Neuronal stem cell (in vitro differentiated cells): ENCODE data around the gene ARRDC4.
A peak's percentile ranks its signal among the peaks of the same experiment; 100 is the strongest.

Experiments used
- DNase-seq: peaks from one replicate; pipeline ENCODE4 v3.0.0-alpha.2; 2013; ENCODE audit warnings: low spot score
- H2AFZ ChIP-seq: one replicate; pipeline ENCODE4 v1.6.1; 2013; ENCODE audit warnings: mild to moderate bottlenecking, low read length, inconsistent platforms
- H2AK5ac ChIP-seq: 2 replicates; pipeline ENCODE4 v1.6.1; 2013; ENCODE audit warnings: low read depth, mild to moderate bottlenecking, inconsistent platforms, low read length, moderate library complexity, mixed read lengths
- H2BK120ac ChIP-seq: 2 replicates; pipeline ENCODE4 v1.6.1; 2013; ENCODE audit warnings: low read depth, mild to moderate bottlenecking, inconsistent platforms, low read length, moderate library complexity, mixed read lengths
- H2BK12ac ChIP-seq: one replicate; pipeline ENCODE4 v1.6.1; 2013; ENCODE audit warnings: low read length, inconsistent platforms
- H2BK15ac ChIP-seq: 2 replicates; pipeline ENCODE4 v1.6.1; 2013; ENCODE audit warnings: mild to moderate bottlenecking, low read length, inconsistent platforms, mixed read lengths
- H2BK5ac ChIP-seq: one replicate; pipeline ENCODE4 v1.6.1; 2013; ENCODE audit warnings: inconsistent platforms, mild to moderate bottlenecking, low read length, moderate library complexity
- H3K14ac ChIP-seq: one replicate; pipeline ENCODE4 v1.6.1; 2013; ENCODE audit warnings: low read length, inconsistent platforms
- H3K18ac ChIP-seq: 2 replicates; pipeline ENCODE4 v1.6.1; 2013; ENCODE audit warnings: low read length, inconsistent platforms
- H3K23ac ChIP-seq: 2 replicates; pipeline ENCODE4 v1.6.1; 2013; ENCODE audit warnings: low read depth, mild to moderate bottlenecking, mixed read lengths, low read length, inconsistent platforms; ENCODE audit not compliant: poor library complexity
- H3K27ac ChIP-seq: replicated peaks from 3 replicates; pipeline ENCODE4 v1.5.1; 2013; ENCODE audit warnings: low read length, inconsistent platforms
- H3K27me3 ChIP-seq, 3 experiments: 2 replicates each; pipeline ENCODE4 v1.6.1; 2013; ENCODE audit warnings: low read length in 3 of 3, mild to moderate bottlenecking in 2 of 3, inconsistent platforms in 1 of 3, low read depth in 1 of 3, mixed read lengths in 1 of 3, moderate library complexity in 1 of 3; ENCODE audit not compliant: control insufficient read depth in 3 of 3, insufficient read depth in 3 of 3
- H3K36me3 ChIP-seq, 2 donors: replicated peaks in 1 of 2; 2 replicates each; pipeline ENCODE4 v1.6.1; 2013; ENCODE audit warnings: low read length in 2 of 2; ENCODE audit not compliant: control insufficient read depth in 2 of 2, insufficient read depth in 2 of 2
- H3K4ac ChIP-seq: 2 replicates; pipeline ENCODE4 v1.6.1; 2013; ENCODE audit warnings: inconsistent platforms, mild to moderate bottlenecking, low read length, moderate library complexity
- H3K4me1 ChIP-seq, 2 donors: 1 replicate in 1 of 2; 2 replicates in 1 of 2; pipeline ENCODE4 v1.6.1; 2013; ENCODE audit warnings: low read length in 2 of 2, low read depth in 1 of 2; ENCODE audit not compliant: control insufficient read depth in 2 of 2, insufficient read depth in 1 of 2
- H3K4me2 ChIP-seq: one replicate; pipeline ENCODE4 v1.6.1; 2013; ENCODE audit warnings: mild to moderate bottlenecking, low read length, inconsistent platforms; ENCODE audit not compliant: insufficient read depth, poor library complexity, severe bottlenecking
- H3K4me3 ChIP-seq, 2 donors: 2 replicates each; pipeline ENCODE4 v1.5.1; 2013; ENCODE audit warnings: low read length in 2 of 2, mild to moderate bottlenecking in 2 of 2, inconsistent platforms in 1 of 2, moderate library complexity in 1 of 2
- H3K79me1 ChIP-seq: one replicate; pipeline ENCODE4 v1.6.1; 2013; ENCODE audit warnings: low read depth, mild to moderate bottlenecking, inconsistent platforms, low read length, moderate library complexity
- H3K9ac ChIP-seq: one replicate; pipeline ENCODE4 v1.6.1; 2013; ENCODE audit warnings: mild to moderate bottlenecking, low read depth, low read length, inconsistent platforms; ENCODE audit not compliant: poor library complexity
- H3K9me3 ChIP-seq, 2 donors: replicated peaks in 1 of 2; 2 replicates each; pipeline versions ENCODE3 to v1.6.1; 2013; ENCODE audit warnings: low read length in 2 of 2, mild to moderate bottlenecking in 2 of 2, inconsistent platforms in 1 of 2, low read depth in 1 of 2, mixed read lengths in 1 of 2, moderate library complexity in 1 of 2; ENCODE audit not compliant: control insufficient read depth in 2 of 2, insufficient read depth in 1 of 2
- H4K8ac ChIP-seq: one replicate; pipeline ENCODE4 v1.6.1; 2013; ENCODE audit warnings: low read depth, mild to moderate bottlenecking, inconsistent platforms, low read length, moderate library complexity
- H4K91ac ChIP-seq: one replicate; pipeline ENCODE4 v1.6.1; 2013; ENCODE audit warnings: low read length, low read depth, mild to moderate bottlenecking, inconsistent platforms; ENCODE audit not compliant: poor library complexity
- WGBS, 2 donors: extraction: QIAGEN DNeasy Blood & Tissue Kit; methylation state at CpG; one replicate each; pipeline ENCODE4 v1.1.7; 2013; ENCODE audit warnings: missing lambda C conversion rate in 2 of 2, mixed read lengths in 1 of 2; ENCODE audit not compliant: insufficient read length in 2 of 2, insufficient replicate concordance in 1 of 2; ENCODE audit errors: extremely low coverage in 2 of 2; 5-methylcytosine and 5-hydroxymethylcytosine counted together

The ARRDC4 gene

DNA sequence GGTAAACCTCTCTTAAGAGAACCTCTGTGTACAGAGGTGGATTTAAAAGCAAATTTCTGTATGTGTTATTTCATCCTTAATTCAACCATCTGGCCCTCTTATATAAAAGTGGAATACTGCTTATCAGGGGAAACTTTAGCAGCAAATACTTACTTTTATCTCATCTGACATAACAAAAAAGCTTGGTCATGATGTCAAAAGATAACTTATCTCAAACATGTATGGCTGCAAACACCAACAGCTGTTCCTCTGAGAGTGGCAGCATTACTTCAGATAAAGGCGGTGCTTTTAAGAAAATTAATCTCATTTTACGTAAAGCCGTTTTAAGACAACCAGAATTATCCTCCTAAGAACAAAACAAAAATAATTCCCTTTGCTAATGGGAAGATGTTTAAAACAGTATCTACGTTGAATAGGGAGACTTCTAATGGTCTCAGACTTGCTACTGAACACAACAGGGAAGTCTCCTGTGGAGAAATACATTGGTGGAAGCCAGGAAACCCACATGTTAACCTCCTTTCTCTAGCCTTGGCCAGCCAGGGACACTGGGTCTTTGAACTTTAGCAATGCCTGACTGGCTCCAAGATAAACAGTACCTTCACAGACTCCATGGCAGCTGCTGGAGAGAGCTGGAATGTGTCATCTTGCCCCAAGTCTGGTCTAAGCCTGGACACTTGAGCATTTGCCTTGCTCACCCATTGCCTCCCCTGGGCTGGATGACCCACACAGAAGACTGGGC lies 18.1 kb downstream of the ARRDC4 start:
- Histone ChIP-seq H3K9ac (no peak overlapping the region), H2BK5ac (no peak overlapping the region), H3K36me3 (peaks cover 0 to 7% of the 10 kb centered on the region in 2 donors), H3K23ac (no peak overlapping the region), H3K9me3 (no peaks in the 10 kb centered on the region), H3K14ac (no peak overlapping the region), H4K91ac (no peak overlapping the region), H3K4me1 (peaks cover 0 to 3% of the 10 kb centered on the region in 2 donors), H3K27ac (no peak overlapping the region), H2BK15ac (no peak overlapping the region), H4K8ac (no peak overlapping the region), H3K18ac (no peak overlapping the region), H3K27me3 (no peaks in the 10 kb centered on the region), H3K4ac (no peak overlapping the region), H2BK12ac (no peak overlapping the region), H3K79me1 (no peaks in the 10 kb centered on the region), H3K4me3 (no peak overlapping the region), H3K4me2 (no peak overlapping the region), H2AFZ (peak overlapping the region; percentile 43), H2BK120ac (no peak overlapping the region), H2AK5ac (no peak overlapping the region)
- no peak for DNase-seq
- WGBS, 2 donors = no CpG with 5 or more reads among the region's 4 CpGs

- Histone ChIP-seq H2AFZ (peak overlapping the region; percentile 43), H2BK120ac (no peak overlapping the region), H4K91ac (no peak overlapping the region), H2BK12ac (no peak overlapping the region), H3K14ac (no peak overlapping the region), H3K27ac (no peak overlapping the region), H3K4me1 (peaks cover 0 to 3% of the 10 kb centered on the region in 2 donors), H2BK5ac (no peak overlapping the region), H2AK5ac (no peak overlapping the region), H3K18ac (no peak overlapping the region), H3K9ac (no peak overlapping the region), H3K23ac (no peak overlapping the region), H3K36me3 (peaks cover 0 to 2% of the 10 kb centered on the region in 2 donors), H3K9me3 (no peaks in the 10 kb centered on the region), H4K8ac (no peak overlapping the region), H3K4ac (no peak overlapping the region), H3K27me3 (no peaks in the 10 kb centered on the region), H3K79me1 (no peaks in the 10 kb centered on the region), H3K4me2 (no peak overlapping the region), H2BK15ac (no peak overlapping the region), H3K4me3 (no peak overlapping the region)
- no CpG with 5 or more reads among the region's 2 CpGs for WGBS, 2 donors
- no peak for DNase-seq
Measured at GRCh38 chr15:97979140-97979520, 18.6 kb downstream of the ARRDC4 start.

- no peak overlapping the region for H3K4me2 ChIP-seq
- no peak overlapping the region for H2AK5ac ChIP-seq
- no peak for DNase-seq
- no peak overlapping the region for H4K91ac ChIP-seq
- no peak overlapping the region for H4K8ac ChIP-seq
- H2AFZ ChIP-seq = no peak overlapping the region
- no peak overlapping the region for H3K14ac ChIP-seq
- no peaks in the 10 kb centered on the region for H3K79me1 ChIP-seq
- H2BK120ac ChIP-seq = no peak overlapping the region
- no peak overlapping the region for H2BK12ac ChIP-seq
- peaks cover 0 to 3% of the 10 kb centered on the region in 2 donors for H3K4me1 ChIP-seq
- no peak overlapping the region for H3K4me3 ChIP-seq
- H3K23ac ChIP-seq = no peak overlapping the region
- no peak overlapping the region for H2BK5ac ChIP-seq
- no peaks in the 10 kb centered on the region for H3K36me3 ChIP-seq
- no peak overlapping the region for H3K4ac ChIP-seq
- H2BK15ac ChIP-seq = no peak overlapping the region
- no peaks in the 10 kb centered on the region for H3K9me3 ChIP-seq
- H3K18ac ChIP-seq = no peak overlapping the region
- no peak overlapping the region for H3K27ac ChIP-seq
- H3K9ac ChIP-seq = no peak overlapping the region
- no CpG with 5 or more reads among the region's 3 CpGs for WGBS, 2 donors
- H3K27me3 ChIP-seq = no peaks in the 10 kb centered on the region
Measured at GRCh38 chr15:97981058-97981457, 20.6 kb downstream of the ARRDC4 start.

- WGBS, 2 donors = no CpG with 5 or more reads among the region's 1 CpG
- H3K36me3 ChIP-seq = no peaks in the 10 kb centered on the region
- no peak overlapping the region for H3K9ac ChIP-seq
- no peak overlapping the region for H2AFZ ChIP-seq
- peaks cover 0 to 1% of the 10 kb centered on the region in 2 donors for H3K9me3 ChIP-seq
- H3K4me3 ChIP-seq = no peak overlapping the region
- H2BK120ac ChIP-seq = no peak overlapping the region
- no peak overlapping the region for H3K23ac ChIP-seq
- no peak overlapping the region for H4K91ac ChIP-seq
- DNase-seq = no peak
- no peak overlapping the region for H2AK5ac ChIP-seq
- H3K79me1 ChIP-seq = no peaks in the 10 kb centered on the region
- no peaks in the 10 kb centered on the region for H3K27me3 ChIP-seq
- no peak overlapping the region for H3K14ac ChIP-seq
- no peak overlapping the region for H2BK5ac ChIP-seq
- H3K4me2 ChIP-seq = no peak overlapping the region
- H4K8ac ChIP-seq = no peak overlapping the region
- no peak overlapping the region for H2BK15ac ChIP-seq
- H3K18ac ChIP-seq = no peak overlapping the region
- no peak overlapping the region for H3K4ac ChIP-seq
- no peak overlapping the region for H2BK12ac ChIP-seq
- H3K27ac ChIP-seq = no peak overlapping the region
- peaks cover 0 to 3% of the 10 kb centered on the region in 2 donors for H3K4me1 ChIP-seq
Measured at GRCh38 chr15:97981758-97982157, 21.3 kb downstream of the ARRDC4 start.
